H1 (cell line): ENCODE measurements around the gene TBX2. TPM values are rescaled to one million over a fixed set of nuclear protein-coding genes. Genes with fewer than 3 reads are reported as not detected.

Experiments used
- CTCF ChIA-PET: fragments of 300-600 bp; sonication (Branson Sonifier 250); formaldehyde crosslinking; loops from one replicate; lab custom pipeline; 2021; ENCODE audit not compliant: partially characterized antibody; lab: Charles Lee
- POLR2A ChIA-PET: fragments of 300-600 bp; sonication (Branson Sonifier 250); formaldehyde crosslinking; loops from one replicate; lab custom pipeline; 2021; ENCODE audit warnings: inconsistent platforms; ENCODE audit not compliant: partially characterized antibody; lab: Charles Lee
- DNase-seq, 2 experiments: peaks; one replicate each; pipeline versions ENCODE4 v3.0.0 to v3.0.0-alpha.2; 2010 to 2022; ENCODE audit warnings: low spot score in 2 of 2, low read depth in 1 of 2, mixed read lengths in 1 of 2
- FAIRE-seq: peaks from 2 replicates; lab custom pipeline; 2011; peaks lifted over from hg19 to GRCh38; lab: Jason Lieb, UNC
- H2AFZ ChIP-seq: 2 replicates; pipeline ENCODE4 v1.8.1; 2012; ENCODE audit warnings: low read length, inconsistent platforms
- H2AK5ac ChIP-seq: 2 replicates; pipeline ENCODE4 v1.6.1; 2013; ENCODE audit warnings: low read depth, low read length
- H2BK120ac ChIP-seq: replicated peaks from 2 replicates; pipeline ENCODE3; 2013; ENCODE audit warnings: low read depth, low read length, inconsistent platforms
- H2BK12ac ChIP-seq: 2 replicates; pipeline ENCODE4 v1.6.1; 2013; ENCODE audit warnings: low read depth, low read length
- H2BK15ac ChIP-seq: 2 replicates; pipeline ENCODE4 v1.6.1; 2013; ENCODE audit warnings: low read length
- H2BK20ac ChIP-seq: 2 replicates; pipeline ENCODE4 v1.6.1; 2013; ENCODE audit warnings: low read length
- H2BK5ac ChIP-seq: 2 replicates; pipeline ENCODE4 v1.6.1; 2013; ENCODE audit warnings: low read depth, low read length
- H3K14ac ChIP-seq: 2 replicates; pipeline ENCODE4 v1.6.1; 2013; ENCODE audit warnings: inconsistent platforms; ENCODE audit not compliant: insufficient read length
- H3K18ac ChIP-seq: 2 replicates; pipeline ENCODE4 v1.6.1; 2013; ENCODE audit warnings: low read length; ENCODE audit errors: extremely low read depth
- H3K23ac ChIP-seq: 2 replicates; pipeline ENCODE4 v1.6.1; 2013; ENCODE audit warnings: inconsistent platforms; ENCODE audit not compliant: insufficient read length
- H3K23me2 ChIP-seq: 2 replicates; pipeline ENCODE4 v1.6.1; 2013; ENCODE audit warnings: low read depth, low read length
- H3K27ac ChIP-seq: 2 replicates; pipeline ENCODE4 v1.6.1; 2011; ENCODE audit warnings: low read depth, low read length, inconsistent platforms
- H3K27me3 ChIP-seq, 4 experiments: replicated peaks in 1 of 4; 1 replicate in 1 of 4; 2 replicates in 3 of 4; pipeline versions ENCODE4 v1.6.1 to v1.8.1; 2011 to 2013; ENCODE audit warnings: low read length in 3 of 4, mild to moderate bottlenecking in 3 of 4, inconsistent platforms in 2 of 4, mixed read lengths in 2 of 4, moderate library complexity in 1 of 4; ENCODE audit not compliant: control insufficient read depth in 3 of 4, insufficient read depth in 3 of 4; ENCODE audit errors: extremely low read depth in 1 of 4
- H3K36me3 ChIP-seq, 4 experiments: 2 replicates each; pipeline versions ENCODE4 v1.6.1 to v1.8.1; 2011 to 2013; ENCODE audit warnings: mild to moderate bottlenecking in 4 of 4, low read length in 3 of 4, moderate library complexity in 2 of 4, control low read depth in 1 of 4, inconsistent platforms in 1 of 4; ENCODE audit not compliant: insufficient read depth in 4 of 4, control insufficient read depth in 2 of 4
- H3K4ac ChIP-seq: replicated peaks from 2 replicates; pipeline ENCODE3; 2013; ENCODE audit warnings: low read length, low read depth, mixed read lengths, inconsistent platforms; ENCODE audit not compliant: insufficient read length
- H3K4me1 ChIP-seq, 4 experiments: replicated peaks in 1 of 4; 1 replicate in 1 of 4; 2 replicates in 3 of 4; pipeline versions ENCODE4 v1.6.1 to v1.8.1; 2011 to 2013; ENCODE audit warnings: low read length in 3 of 4, inconsistent platforms in 2 of 4, mixed read lengths in 1 of 4; ENCODE audit not compliant: insufficient read depth in 4 of 4, control insufficient read depth in 3 of 4
- H3K4me2 ChIP-seq, 2 experiments: 2 replicates each; pipeline versions ENCODE4 v1.6.1 to v1.8.1; 2011 to 2013; ENCODE audit warnings: low read depth in 2 of 2, low read length in 2 of 2, control low read depth in 1 of 2, inconsistent platforms in 1 of 2, mild to moderate bottlenecking in 1 of 2; ENCODE audit not compliant: insufficient read depth in 1 of 2
- H3K4me3 ChIP-seq, 4 experiments: fragments of 200-600, 300-600 bp in 1 of 4; sonication (generic), shearing (Covaris generic), sonication (Bioruptor Twin) in 1 of 4; 2 replicates each; pipeline versions ENCODE4 v1.5.1 to v1.8.1; 2011 to 2016; ENCODE audit warnings: low read length in 4 of 4, low read depth in 3 of 4, control low read depth in 2 of 4, inconsistent platforms in 2 of 4, mild to moderate bottlenecking in 2 of 4, mixed read lengths in 1 of 4, moderate library complexity in 1 of 4; ENCODE audit not compliant: insufficient read depth in 2 of 4; ENCODE audit errors: extremely low read depth in 1 of 4
- H3K56ac ChIP-seq: replicated peaks from 2 replicates; pipeline ENCODE3; 2013; ENCODE audit warnings: low read depth, mild to moderate bottlenecking, mixed read lengths, low read length, inconsistent platforms; ENCODE audit not compliant: insufficient read length
- H3K79me1 ChIP-seq: 2 replicates; pipeline ENCODE4 v1.6.1; 2013; ENCODE audit warnings: low read depth, low read length, control low read depth
- H3K79me2 ChIP-seq, 2 experiments: 2 replicates each; pipeline versions ENCODE4 v1.6.1 to v1.8.1; 2012 to 2013; ENCODE audit warnings: low read length in 2 of 2, mild to moderate bottlenecking in 2 of 2, inconsistent platforms in 1 of 2; ENCODE audit not compliant: insufficient read depth in 2 of 2, control insufficient read depth in 1 of 2
- H3K9ac ChIP-seq, 4 experiments: replicated peaks in 1 of 4; 1 replicate in 1 of 4; 2 replicates in 3 of 4; pipeline versions ENCODE4 v1.6.1 to v1.8.1; 2011 to 2013; ENCODE audit warnings: low read depth in 3 of 4, low read length in 3 of 4, control low read depth in 2 of 4, mild to moderate bottlenecking in 2 of 4, moderate library complexity in 2 of 4, inconsistent platforms in 1 of 4; ENCODE audit errors: extremely low read depth in 1 of 4
- H3K9me3 ChIP-seq, 2 experiments: 2 replicates each; pipeline versions ENCODE4 v1.6.1 to v1.8.1; 2012 to 2013; ENCODE audit warnings: mild to moderate bottlenecking in 2 of 2, moderate library complexity in 2 of 2, control low read depth in 1 of 2, inconsistent platforms in 1 of 2, low read depth in 1 of 2, low read length in 1 of 2, mixed read lengths in 1 of 2; ENCODE audit not compliant: insufficient read depth in 2 of 2
- H4K20me1 ChIP-seq, 2 experiments: replicated peaks in 1 of 2; 2 replicates each; pipeline versions ENCODE3 to v1.8.1; 2011 to 2013; ENCODE audit warnings: inconsistent platforms in 2 of 2, low read length in 2 of 2, mild to moderate bottlenecking in 1 of 2; ENCODE audit not compliant: insufficient read depth in 2 of 2, control insufficient read depth in 1 of 2
- H4K5ac ChIP-seq: 2 replicates; pipeline ENCODE4 v1.6.1; 2013; ENCODE audit warnings: low read length, low read depth, mixed read lengths, inconsistent platforms; ENCODE audit not compliant: insufficient read length
- H4K8ac ChIP-seq: 2 replicates; pipeline ENCODE4 v1.8.0; 2013; ENCODE audit warnings: mild to moderate bottlenecking, moderate library complexity, low read length, inconsistent platforms; ENCODE audit not compliant: insufficient read depth; ENCODE audit errors: extremely low read depth
- H4K91ac ChIP-seq: replicated peaks from 2 replicates; pipeline ENCODE3; 2013; ENCODE audit warnings: low read length, mixed read lengths, inconsistent platforms; ENCODE audit not compliant: insufficient read length
- BRCA1 ChIP-seq: IDR thresholded peaks from 2 replicates; pipeline ENCODE4 v1.6.1; 2012; ENCODE audit warnings: low read depth, low read length, improper control_type of control experiment
- CBX5 ChIP-seq: fragments of 300-800, 300-1000 bp; sonication (generic); IDR thresholded peaks from 2 replicates; pipeline ENCODE4 v1.7.1; 2016; ENCODE audit warnings: antibody characterized with exemption, low read length, low read depth
- CHD2 ChIP-seq: IDR thresholded peaks from 2 replicates; pipeline ENCODE4 v1.6.1; 2012; ENCODE audit warnings: low read length, improper control_type of control experiment
- EP300 ChIP-seq, 2 experiments: IDR thresholded peaks; 1 replicate in 1 of 2; 2 replicates in 1 of 2; pipeline ENCODE4 v1.6.1; 2011 to 2012; ENCODE audit warnings: low read depth in 2 of 2, low read length in 2 of 2, mild to moderate bottlenecking in 2 of 2, borderline replicate concordance in 1 of 2, inconsistent platforms in 1 of 2, moderate library complexity in 1 of 2
- GTF2F1 ChIP-seq: IDR thresholded peaks from 2 replicates; pipeline ENCODE4 v1.6.1; 2012; ENCODE audit warnings: low read depth, low read length, improper control_type of control experiment, borderline replicate concordance
- JUND ChIP-seq: IDR thresholded peaks from 2 replicates; pipeline ENCODE4 v1.6.1; 2011; ENCODE audit warnings: mild to moderate bottlenecking, improper control_type of control experiment, low read length
- KDM4A ChIP-seq: IDR thresholded peaks from one replicate; pipeline ENCODE4 v1.7.1; 2012; ENCODE audit warnings: low read depth, mild to moderate bottlenecking, moderate library complexity, low read length, inconsistent platforms; ENCODE audit not compliant: severe bottlenecking
- RAD21 ChIP-seq, 2 experiments: IDR thresholded peaks in 1 of 2; conservative IDR thresholded peaks in 1 of 2; 2 replicates each; pipeline ENCODE4 v1.6.1; 2011; ENCODE audit warnings: low read depth in 2 of 2, low read length in 2 of 2, improper control_type of control experiment in 1 of 2, inconsistent platforms in 1 of 2, mild to moderate bottlenecking in 1 of 2, moderate library complexity in 1 of 2
- SIN3A ChIP-seq, 2 experiments: IDR thresholded peaks in 1 of 2; conservative IDR thresholded peaks in 1 of 2; 2 replicates each; pipeline ENCODE4 v1.6.1; 2011 to 2012; ENCODE audit warnings: low read length in 2 of 2, improper control_type of control experiment in 1 of 2, low read depth in 1 of 2, mild to moderate bottlenecking in 1 of 2
- SRF ChIP-seq: IDR thresholded peaks from 2 replicates; pipeline ENCODE4 v1.6.1; 2011; ENCODE audit warnings: mild to moderate bottlenecking, low read depth, low read length, moderate library complexity
- TBP ChIP-seq: IDR thresholded peaks from 2 replicates; pipeline ENCODE4 v1.6.1; 2011; ENCODE audit warnings: low read depth, low read length, improper control_type of control experiment
- WGBS, 2 experiments: shearing (Covaris generic) in 1 of 2; methylation state at CpG; one replicate each; pipeline versions ENCODE4 v1.1.6 to v1.1.7; 2013 to 2015; ENCODE audit warnings: low lambda C conversion rate in 2 of 2, mixed read lengths in 2 of 2, inconsistent platforms in 1 of 2, low coverage in 1 of 2, missing lambda C conversion rate in 1 of 2; ENCODE audit not compliant: insufficient replicate concordance in 2 of 2, insufficient coverage in 1 of 2, insufficient read length in 1 of 2; ENCODE audit errors: extremely low coverage in 1 of 2, missing lambda C conversion rate in 1 of 2; 5-methylcytosine and 5-hydroxymethylcytosine counted together
- polyA plus RNA-seq, 7 experiments: library from polyadenylated mRNA; depleted of rRNA in 3 of 7; stranded (reverse) in 5 of 7; unstranded in 2 of 7; fragments of >200 nt in 5 of 7; fragments of 200-250 nt in 2 of 7; gene quantifications; 1 replicate in 5 of 7; 2 replicates in 1 of 7; 4 replicates in 1 of 7; pipeline versions ENCODE4 v1.2.1 to v1.2.3, GENCODE V29; 2011 to 2013; ENCODE audit warnings: missing spikeins in 2 of 7, mixed read lengths in 2 of 7
- total RNA-seq: library from RNA; stranded (reverse); fragmentation: NEBNext Ultra II Directional; extraction: Animal tissue kit (Norgen Biotek cat#: 25700); gene quantifications from 2 replicates; pipeline ENCODE4 v1.2.1, GENCODE V29; 2021
- TF ChIP-seq, protein P1 (sequence below): IDR thresholded peaks from 2 replicates; pipeline ENCODE4 v1.6.1; 2012; ENCODE audit warnings: low read length, inconsistent platforms

TBX2 gene
- total and polyA plus RNA-seq, 2 of the 8 experiments (the other 6 are each of a cell fraction or from before 2014, with no cell fraction given) = not detected

DNA sequence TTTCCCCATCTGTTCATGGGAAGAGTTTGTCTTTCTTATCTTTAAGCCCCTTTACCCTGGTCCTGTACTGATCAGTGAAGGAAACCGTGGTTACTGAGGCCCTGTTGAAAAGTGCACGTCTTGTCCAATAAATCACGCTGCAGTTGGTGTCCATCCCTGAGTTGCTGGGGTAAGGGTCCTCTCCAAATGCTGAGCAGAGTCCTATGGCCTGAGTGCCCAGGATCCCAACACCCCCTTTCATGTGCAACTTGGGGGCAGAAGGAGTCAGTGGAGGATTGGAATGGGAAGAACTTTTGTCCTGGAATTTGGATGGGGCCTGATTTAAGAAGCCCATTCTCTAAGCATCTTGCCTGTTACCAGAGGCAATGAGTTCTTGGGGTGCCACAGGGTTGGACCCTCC is 7.0 kb upstream of the TBX2 start:
- Histone ChIP-seq H2BK20ac (no peak overlapping the region), H2BK120ac (no peak overlapping the region), H2AFZ (no peak overlapping the region), H3K4me1 (peaks cover 0 to 13% (median 10%) of the 10 kb centered on the region in 4 experiments; a peak in 5 of 7 replicates), H3K23me2 (no peaks in the 10 kb centered on the region; the same call in 1 of the 2 replicates), H2BK5ac (no peak overlapping the region), H3K56ac (no peak overlapping the region), H3K27me3 (peaks cover 38 to 52% (median 49%) of the 10 kb centered on the region in 4 experiments), H2BK12ac (no peak overlapping the region), H3K4ac (no peak overlapping the region), H4K8ac (no peak overlapping the region), H3K4me2 (no peak overlapping the region), H4K5ac (no peak overlapping the region), H3K36me3 (peaks cover 0 to 6% (median 0%) of the 10 kb centered on the region in 4 experiments; a peak in 1 of 8 replicates), H3K23ac (no peak overlapping the region), H4K20me1 (peaks cover 9 to 26% of the 10 kb centered on the region in 2 experiments), H3K79me1 (no peaks in the 10 kb centered on the region), H3K79me2 (no peaks in the 10 kb centered on the region), H3K9me3 (no peaks in the 10 kb centered on the region), H3K14ac (no peak overlapping the region), H3K18ac (no peak overlapping the region), H4K91ac (peak overlapping the region; percentile 56), H2BK15ac (no peak overlapping the region), H3K9ac (no peak overlapping the region), H2AK5ac (no peak overlapping the region), H3K4me3 (no peak overlapping the region), H3K27ac (no peak overlapping the region)
- FAIRE-seq (no peak), DNase-seq (no peak)
- CTCF ChIA-PET = interaction anchor here (1.7 to 3.7 kb wide), 6 partner anchors 14 to 421 kb away, joined by 4 to 31 read pairs (median 8); no protein-coding TSS in a partner anchor
- WGBS, 2 experiments = 89% methylated on average over 3 of the region's 3 CpGs; no CpG with 5 or more reads in 1 of the 2 experiments
- POLR2A ChIA-PET = no interaction called here
- TF ChIP-seq BRCA1 (no peak), GTF2F1 (no peak), CHD2 (no peak), CBX5 (no peak), KDM4A (no peak), TBP (no peak), JUND (no peak), EP300 (IDR thresholded peaks at IDR 0.05; ENCODE audit: borderline replicate concordance in 1 of 2, low read depth in 2 of 2, low read length in 2 of 2) (no peak), RAD21 (IDR thresholded peaks at IDR 0.05 in 1 of 2, conservative IDR thresholded peaks at IDR 0.05 in 1 of 2; ENCODE audit: low read depth in 2 of 2, low read length in 2 of 2) (no peak), SIN3A (conservative IDR thresholded peaks at IDR 0.05 in 1 of 2, IDR thresholded peaks at IDR 0.05 in 1 of 2; ENCODE audit: low read depth in 1 of 2, low read length in 2 of 2) (no peak), SRF (no peak)
- TF ChIP-seq, protein P1, sequence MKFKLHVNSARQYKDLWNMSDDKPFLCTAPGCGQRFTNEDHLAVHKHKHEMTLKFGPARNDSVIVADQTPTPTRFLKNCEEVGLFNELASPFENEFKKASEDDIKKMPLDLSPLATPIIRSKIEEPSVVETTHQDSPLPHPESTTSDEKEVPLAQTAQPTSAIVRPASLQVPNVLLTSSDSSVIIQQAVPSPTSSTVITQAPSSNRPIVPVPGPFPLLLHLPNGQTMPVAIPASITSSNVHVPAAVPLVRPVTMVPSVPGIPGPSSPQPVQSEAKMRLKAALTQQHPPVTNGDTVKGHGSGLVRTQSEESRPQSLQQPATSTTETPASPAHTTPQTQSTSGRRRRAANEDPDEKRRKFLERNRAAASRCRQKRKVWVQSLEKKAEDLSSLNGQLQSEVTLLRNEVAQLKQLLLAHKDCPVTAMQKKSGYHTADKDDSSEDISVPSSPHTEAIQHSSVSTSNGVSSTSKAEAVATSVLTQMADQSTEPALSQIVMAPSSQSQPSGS = no peak
